HG03196 (cell line): Measurements from ENCODE around the gene AKR1C3.
"Not testable (repeated sequence)": the region's sequence is repeated elsewhere in the genome, so short reads cannot be mapped to it uniquely, and the experiment has no call there.

Experiments
- ATAC-seq: cut with Tn5 transposase; IDR thresholded peaks from one replicate; pipeline ENCODE4 v1.9.1; 2021; ENCODE audit not compliant: unreplicated experiment

AKR1C3 gene

GRCh38 chr10:5094265-5095205, at the start of gene AKR1C3:
Gene AKR1C3 (plus strand): TSS chr10:5094414. CDS start chr10:5094445, 31 bp downstream.
- ATAC-seq: no peak

GRCh38 chr10:5045095-5045494, 49.1 kb upstream of the AKR1C3 start:
- ATAC-seq: no peak

- ATAC-seq: no peak
Observed at GRCh38 chr10:5046410-5046809, 47.8 kb upstream of the AKR1C3 start.

GRCh38 chr10:5047055-5047454, 47.2 kb upstream of the AKR1C3 start:
- not testable (repeated sequence) for ATAC-seq

GRCh38 chr10:5047912-5048628, 46.1 kb upstream of the AKR1C3 start:
- ATAC-seq: no peak

GRCh38 chr10:5052951-5053500, 41.2 kb upstream of the AKR1C3 start:
- ATAC-seq: not testable (repeated sequence)

- not testable (repeated sequence) for ATAC-seq
Observed at GRCh38 chr10:5054831-5055230, 39.4 kb upstream of the AKR1C3 start.

GRCh38 chr10:5059267-5059666, 34.9 kb upstream of the AKR1C3 start:
- ATAC-seq: not testable (repeated sequence)

GRCh38 chr10:5060791-5061190, 33.4 kb upstream of the AKR1C3 start:
- ATAC-seq: not testable (repeated sequence)

- ATAC-seq: no peak
Observed at GRCh38 chr10:5064656-5065055, 29.6 kb upstream of the AKR1C3 start.

GRCh38 chr10:5068274-5068984, 25.8 kb upstream of the AKR1C3 start:
- no peak for ATAC-seq

GRCh38 chr10:5070648-5071410, 23.4 kb upstream of the AKR1C3 start:
- no peak for ATAC-seq

- ATAC-seq: no peak
Observed at GRCh38 chr10:5071411-5072198, 22.6 kb upstream of the AKR1C3 start.

- ATAC-seq: no peak
Observed at GRCh38 chr10:5073659-5074058, 20.6 kb upstream of the AKR1C3 start.

- no peak for ATAC-seq
Observed at GRCh38 chr10:5076615-5077014, 17.6 kb upstream of the AKR1C3 start.

GRCh38 chr10:5078547-5079180, 15.6 kb upstream of the AKR1C3 start:
- ATAC-seq: no peak

GRCh38 chr10:5079306-5079830, 14.8 kb upstream of the AKR1C3 start:
- no peak for ATAC-seq

GRCh38 chr10:5079836-5080235, 14.4 kb upstream of the AKR1C3 start:
- no peak for ATAC-seq

GRCh38 chr10:5081091-5081490, 13.1 kb upstream of the AKR1C3 start:
- ATAC-seq: no peak
